NCI-H2196 (cell line): ENCODE measurements around the gene GALNT16.
"Not testable (repeated sequence)": the region's sequence is repeated elsewhere in the genome, so short reads cannot be mapped to it uniquely, and the experiment has no call there.

ENCODE experiments used
- DNase-seq: peaks from one replicate; lab custom pipeline; 2025; ENCODE audit not compliant: unreplicated experiment; lab: John Stamatoyannopoulos, UW

The GALNT16 gene

DNA sequence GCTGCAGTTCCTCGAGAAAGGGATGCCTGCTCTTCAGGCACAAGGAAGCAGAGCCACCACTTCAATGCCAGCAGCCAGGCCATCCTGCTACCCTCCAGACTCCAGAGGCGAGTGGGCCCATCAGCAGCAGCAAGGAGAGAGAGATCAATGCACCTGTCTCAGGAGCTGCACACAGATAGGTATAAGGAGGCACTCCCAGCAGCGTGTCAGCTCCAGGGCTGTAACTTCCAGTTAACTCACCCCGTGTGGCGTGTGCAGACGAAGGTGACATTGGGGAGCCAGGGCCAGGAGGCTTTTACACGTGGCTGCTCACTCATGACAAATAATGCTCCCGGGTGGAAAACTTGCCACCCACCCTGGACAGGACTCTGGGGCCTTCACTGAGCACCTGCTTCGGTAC lies 24.2 kb downstream of the GALNT16 start:
- DNase-seq: no peak

DNA sequence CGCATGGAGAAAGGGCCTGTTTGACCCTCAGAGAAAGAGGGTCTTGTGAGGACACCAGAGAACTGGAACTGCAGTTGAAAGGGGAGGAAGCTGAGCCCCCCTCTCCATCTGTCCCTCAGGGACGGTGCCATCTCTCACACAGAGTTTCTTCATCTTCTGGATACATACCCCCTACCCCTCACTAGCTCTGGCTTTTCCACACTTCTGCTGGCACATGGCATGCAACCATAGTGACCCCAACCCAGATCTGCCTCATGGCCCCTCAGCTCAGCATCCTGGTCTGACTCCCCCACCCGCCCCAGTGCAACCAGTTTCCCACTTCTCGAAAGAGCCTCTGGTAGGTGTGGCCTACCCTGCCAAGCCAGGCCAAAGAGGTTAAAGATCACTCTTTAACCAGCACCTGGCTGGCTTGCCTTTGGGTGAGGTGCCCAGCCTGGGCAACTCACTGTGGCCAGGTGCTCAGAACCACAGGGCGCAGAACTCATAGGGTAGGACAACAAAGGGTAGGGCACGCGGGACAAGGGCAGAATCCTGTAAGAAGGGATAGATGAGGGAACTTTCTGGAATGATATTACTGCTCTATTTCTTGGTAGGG lies 25.8 kb downstream of the GALNT16 start:
- DNase-seq: no peak

- DNase-seq: no peak
These were observed 27.4 kb downstream of the GALNT16 start for GRCh38 chr14:69287098-69288010.

DNA sequence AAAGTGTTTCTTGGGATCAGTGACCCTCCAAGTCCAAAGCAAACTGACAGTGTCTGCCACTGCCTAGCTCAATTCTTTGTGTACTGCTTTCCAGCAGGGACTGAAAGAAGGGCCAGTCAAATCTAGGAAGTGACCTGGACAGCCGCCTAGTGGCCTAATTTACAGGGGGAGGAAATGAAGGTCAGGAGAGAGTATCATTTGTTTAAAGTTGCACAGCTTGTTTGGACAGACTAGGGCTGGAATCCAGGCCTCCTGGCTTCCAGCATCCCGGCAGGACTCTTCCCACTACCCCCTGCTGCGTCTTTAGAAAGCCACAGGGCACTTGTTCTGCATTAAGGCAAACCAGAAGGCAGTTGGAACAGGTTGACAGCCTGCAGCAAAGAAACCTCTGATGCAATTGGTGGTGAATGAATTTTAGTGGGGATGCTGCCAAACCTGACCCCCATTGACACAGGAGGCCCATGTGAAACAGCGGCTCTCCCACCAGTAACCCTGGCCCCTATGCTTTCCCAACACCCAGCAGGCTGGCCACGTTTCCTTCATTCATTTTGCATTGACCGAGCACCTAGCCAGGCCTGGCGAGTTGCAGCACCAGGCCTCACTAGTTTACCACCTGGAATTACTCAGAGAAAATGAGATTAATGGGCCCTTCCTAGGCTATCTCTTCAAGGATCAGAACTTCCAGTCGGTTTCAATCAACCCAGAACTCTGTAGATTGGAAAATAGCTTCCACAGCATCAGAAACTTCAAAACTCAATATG lies 28.2 kb downstream of the GALNT16 start:
- DNase-seq: no peak

DNA sequence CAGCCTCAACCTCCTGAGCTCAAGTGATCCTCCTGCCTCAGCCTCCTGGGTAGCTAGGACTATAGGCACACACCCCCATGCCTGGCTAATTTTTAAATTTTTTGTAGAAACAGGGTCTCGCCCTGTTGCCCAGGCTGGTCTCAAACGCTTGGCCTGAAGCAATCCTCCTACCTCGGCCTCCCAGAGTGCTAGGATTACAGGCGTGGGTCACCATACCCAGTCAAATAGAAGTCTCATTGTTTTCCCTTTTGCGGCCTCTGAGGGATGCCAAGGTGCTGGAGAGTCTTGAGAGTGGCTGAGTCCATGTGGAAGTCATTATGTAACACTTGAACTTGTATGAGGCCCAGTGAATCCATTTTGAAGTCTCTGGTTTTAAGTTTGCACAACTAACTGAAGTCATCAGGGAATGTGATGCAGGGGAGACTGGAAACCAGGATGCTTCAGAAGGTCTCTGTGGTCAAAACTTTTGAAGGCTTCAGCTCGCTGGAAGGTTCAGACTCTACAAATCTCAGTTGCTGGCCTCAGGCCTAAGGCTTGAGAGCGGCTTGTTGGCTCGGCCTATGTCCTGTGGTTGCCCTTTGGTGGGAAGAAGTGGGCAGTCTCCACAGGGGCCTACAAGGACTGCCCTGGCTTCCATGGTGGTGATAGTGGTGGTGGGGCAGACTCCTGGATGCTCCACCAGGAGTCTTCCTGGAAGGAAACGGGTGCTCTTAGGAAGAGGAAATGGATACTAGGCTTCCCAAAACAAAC lies 29.2 kb downstream of the GALNT16 start:
- no peak for DNase-seq

DNA sequence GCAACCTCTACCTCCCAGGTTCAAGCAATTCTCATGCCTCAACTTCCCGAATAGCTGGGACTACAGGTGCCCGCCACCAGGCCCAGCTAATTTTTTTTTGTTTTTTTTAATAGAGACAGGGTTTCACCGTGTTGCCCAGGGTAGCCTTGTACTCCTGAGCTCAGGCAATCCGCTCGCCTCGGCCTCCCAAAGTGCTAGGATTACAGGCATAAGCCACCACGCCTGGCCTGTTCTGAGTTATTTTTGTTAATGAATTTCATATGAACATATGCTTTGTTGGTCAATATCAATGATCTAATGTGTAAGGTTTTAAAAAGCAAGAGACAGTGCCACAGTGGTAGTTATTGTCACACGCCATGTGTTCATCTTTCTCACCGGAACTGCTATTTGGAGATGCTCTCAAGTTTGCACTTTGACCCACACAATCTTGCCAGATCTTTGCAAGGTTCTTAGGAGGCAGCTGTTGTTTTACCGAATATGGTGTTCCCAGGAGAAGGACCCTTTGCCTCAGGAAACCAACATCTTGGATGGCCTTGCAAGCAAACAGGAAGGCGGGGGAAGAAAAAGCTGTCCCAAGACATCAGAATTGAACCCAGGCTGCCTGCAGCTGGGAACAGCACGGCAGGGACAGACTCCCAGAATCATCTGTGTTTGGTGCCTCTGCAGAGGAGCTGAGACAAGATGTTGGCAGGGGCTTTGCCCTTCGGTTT lies 30.0 kb downstream of the GALNT16 start:
- DNase-seq: no peak

DNA sequence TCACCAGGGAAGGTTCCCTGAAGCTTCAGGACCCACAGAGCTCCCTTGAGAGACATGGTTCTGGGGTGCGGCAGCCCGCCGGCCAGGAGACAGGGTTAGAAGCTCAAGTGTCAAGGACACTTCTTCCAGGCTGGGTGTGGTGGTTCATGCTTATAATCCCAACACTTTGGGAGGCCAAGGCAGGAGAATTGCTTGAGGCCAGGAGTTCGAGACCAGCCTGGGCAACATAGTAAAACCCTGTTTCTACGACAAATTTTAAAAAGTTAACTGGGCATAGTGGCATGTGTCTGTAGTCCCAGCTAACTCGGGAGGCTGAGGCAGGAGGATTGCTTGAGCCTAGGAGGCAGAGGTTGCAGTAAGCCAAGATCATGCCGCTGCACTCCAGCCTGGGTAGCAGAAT lies 30.9 kb downstream of the GALNT16 start:
- not testable (repeated sequence) for DNase-seq

- no peak for DNase-seq
These were observed 31.4 kb downstream of the GALNT16 start for GRCh38 chr14:69291396-69291795.

GRCh38 chr14:69291891-69292561 lies 32.1 kb downstream of the GALNT16 start:
- no peak for DNase-seq

DNA sequence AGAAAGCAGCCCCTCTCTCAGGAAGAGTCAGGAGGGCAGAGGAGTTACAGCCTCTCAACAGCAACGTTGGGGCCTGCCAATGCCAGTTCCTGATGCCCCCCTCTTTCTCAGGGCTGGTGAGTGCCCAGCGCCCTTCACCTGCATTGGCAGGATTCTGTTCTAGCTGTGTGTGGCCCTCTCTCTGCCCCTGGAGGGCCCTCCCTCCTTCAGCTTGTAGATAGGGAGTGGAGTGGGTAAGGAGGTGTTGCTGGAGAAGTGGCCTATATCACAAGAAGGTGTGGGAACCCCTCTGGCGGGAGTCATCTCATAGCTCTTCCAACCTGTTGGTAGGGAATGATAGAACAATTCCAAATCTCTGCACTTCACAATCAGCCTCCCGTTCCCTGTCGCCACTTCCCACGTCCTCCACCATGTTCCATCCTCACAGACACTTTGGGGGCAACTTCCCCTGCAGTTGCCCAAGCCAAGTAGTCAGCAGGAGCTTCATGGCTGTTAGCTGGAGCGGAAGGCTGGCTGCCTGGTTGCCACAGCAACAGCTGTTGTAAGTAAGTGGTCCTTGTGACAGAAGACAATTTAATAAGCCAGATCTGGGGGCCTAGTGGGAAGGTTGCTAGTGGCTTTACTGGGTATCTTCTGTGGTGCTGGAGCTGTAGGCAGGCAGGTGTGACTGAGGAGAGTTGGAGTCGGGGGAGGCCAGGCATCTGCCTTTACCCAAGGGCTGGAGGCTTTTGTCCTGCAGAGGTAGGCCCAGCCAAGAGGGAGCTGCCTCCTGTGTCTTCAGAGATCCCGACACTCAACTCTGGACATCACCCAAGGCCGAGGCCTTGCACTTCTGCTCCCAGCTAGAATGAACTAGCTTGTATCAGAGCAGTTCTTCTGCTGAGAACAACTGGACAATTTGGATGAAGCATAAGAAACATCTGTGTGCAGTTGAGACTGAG lies 38.4 kb downstream of the GALNT16 start:
- no peak for DNase-seq

DNA sequence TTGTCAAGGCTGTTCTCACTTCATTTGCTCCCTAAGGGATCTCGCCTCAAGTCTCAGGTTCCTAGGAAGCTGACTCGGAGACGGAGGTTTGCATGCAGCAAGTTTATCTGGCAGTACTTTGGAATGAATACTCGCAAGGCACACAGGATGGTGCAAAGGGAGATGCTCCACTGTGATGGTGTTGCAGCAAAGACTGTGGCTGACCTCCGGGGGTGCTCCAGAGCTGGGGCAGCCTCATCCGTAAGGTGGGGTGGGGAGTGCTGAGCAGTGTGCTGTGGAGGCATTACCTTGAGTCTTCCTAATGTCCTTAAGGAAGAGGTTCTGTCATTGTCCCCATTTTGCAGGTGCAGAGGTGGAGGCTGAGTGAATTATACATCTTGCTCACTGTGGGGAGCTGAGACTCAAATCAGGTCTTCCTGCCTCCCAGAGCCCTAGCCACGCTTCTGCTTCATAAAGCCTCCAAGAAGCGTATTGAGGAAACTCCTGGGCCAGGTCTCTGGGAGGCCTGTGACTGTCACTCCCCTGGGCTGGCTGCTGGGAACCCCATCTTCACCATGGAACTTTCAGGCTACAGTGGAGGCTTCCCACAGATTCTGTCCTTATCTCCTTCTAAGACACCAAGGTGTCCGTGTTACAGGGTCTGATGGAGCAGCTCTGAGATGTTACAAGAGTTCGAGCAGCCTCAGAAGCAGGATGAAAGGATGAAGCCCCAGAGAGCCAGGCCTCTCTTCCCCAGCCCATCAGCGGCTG lies 39.5 kb downstream of the GALNT16 start:
- no peak for DNase-seq

DNA sequence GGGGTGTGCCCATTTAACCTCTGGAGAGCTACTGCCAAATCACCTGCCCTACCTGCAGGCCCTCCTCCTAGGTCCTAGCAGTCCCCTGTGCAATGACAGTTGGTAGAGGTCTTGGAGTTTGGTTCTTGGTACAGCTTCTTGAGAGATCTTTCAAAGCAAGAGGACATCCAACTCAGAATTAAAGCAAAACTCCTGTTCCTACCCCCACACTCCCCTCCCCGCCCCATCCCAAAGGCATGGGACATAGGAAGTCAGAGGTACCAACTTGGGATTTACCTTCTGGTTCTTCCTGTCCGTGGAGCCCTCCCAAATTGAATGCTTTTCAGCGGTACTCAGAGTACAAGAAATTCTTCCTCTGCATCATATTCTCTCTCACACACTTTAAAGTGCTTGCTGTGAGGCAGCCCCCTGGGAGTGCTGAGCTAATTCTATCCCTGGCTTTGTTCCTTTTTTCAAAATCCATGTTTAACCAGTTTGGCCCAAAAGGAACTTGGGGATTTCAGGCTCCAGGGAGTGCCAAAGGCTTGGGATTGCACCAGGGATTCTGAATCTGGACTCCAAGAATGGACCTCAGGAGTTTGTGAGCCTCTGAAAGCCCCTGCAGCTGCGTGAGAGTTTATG lies 40.8 kb downstream of the GALNT16 start:
- DNase-seq: no peak

DNA sequence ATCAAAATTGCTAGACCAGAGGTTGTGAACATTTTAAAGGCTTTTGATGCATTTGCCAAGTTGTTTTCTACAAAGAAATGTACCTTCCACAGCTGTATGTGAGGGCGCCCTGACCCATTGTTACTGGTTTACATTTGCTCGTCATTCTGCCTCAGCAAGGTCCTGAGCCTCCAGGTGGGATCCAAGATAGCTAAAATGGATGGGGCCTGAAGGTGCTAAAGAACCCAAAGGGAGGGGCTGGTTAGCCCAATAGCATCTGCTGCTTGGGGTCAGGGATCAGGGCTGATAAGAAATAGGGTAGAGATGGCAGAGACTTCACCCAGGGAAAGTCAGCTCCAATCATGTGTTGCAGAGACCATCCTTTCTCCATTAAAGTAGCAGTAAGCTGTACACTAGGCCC lies 43.1 kb downstream of the GALNT16 start:
- no peak for DNase-seq

DNA sequence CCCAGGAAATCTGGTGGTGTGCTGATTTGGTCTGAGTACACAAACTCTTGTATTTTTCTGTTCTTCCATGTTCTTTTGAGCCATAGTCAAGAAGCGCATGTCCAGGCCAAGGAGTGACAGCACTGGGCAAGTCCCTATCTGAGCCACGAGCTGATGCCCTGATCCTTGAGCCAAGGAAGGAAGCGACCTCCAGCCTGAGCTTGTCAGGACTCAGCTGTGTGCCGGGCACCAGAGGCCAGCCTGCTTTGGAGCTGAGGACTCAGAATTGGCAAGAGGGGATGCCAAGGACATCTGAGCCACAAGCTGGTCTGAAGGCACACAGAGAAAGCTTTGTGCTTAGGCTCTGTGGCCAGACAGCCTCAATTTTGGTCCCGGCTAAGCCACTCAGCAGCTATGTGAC lies 52.6 kb downstream of the GALNT16 start:
- no peak for DNase-seq

GRCh38 chr14:69313176-69313575 lies 53.2 kb downstream of the GALNT16 start:
- no peak for DNase-seq

DNA sequence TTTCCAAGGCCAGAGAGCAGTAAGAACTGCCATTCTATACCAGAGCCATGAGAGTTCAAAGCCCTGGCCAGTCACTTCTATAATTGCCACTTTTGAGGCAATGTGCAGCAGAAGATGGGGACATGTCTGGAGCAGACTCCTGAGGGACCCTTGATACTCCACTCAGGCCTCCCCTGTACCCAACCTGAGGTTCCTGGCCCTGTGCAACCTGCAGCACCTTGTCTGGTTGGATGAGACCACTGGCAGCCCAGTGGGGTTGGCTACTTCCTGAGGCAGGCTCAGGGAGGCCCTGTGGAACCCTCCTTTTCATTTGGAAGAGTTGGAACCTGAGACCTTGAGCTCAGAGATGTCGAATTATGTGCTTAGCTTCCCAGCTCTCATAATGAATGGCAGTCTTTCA lies 54.4 kb downstream of the GALNT16 start:
- DNase-seq: no peak

GRCh38 chr14:69315301-69315700 lies 55.3 kb downstream of the GALNT16 start:
- DNase-seq: no peak
